WTC11 (cell line): ENCODE measurements around the gene SLC9A9. TPM values are rescaled to one million over a fixed set of nuclear protein-coding genes. Genes with fewer than 3 reads are reported as not detected.

ENCODE experiments used
- ATAC-seq: fragments of 200-7000 bp; cut with Tn5 transposase; 2 replicates; pipeline ENCODE4 v1.10.0; 2021; ENCODE audit warnings: mild to moderate bottlenecking, moderate library complexity
- CTCF ChIA-PET: fragments of 300-600 bp; sonication (Branson Sonifier 250); formaldehyde crosslinking; loops from one replicate; lab custom pipeline; 2021; ENCODE audit warnings: antibody characterized with exemption; lab: Charles Lee
- POLR2A ChIA-PET: fragments of 350-600 bp; sonication (Branson Sonifier 250); formaldehyde crosslinking; loops from one replicate; lab custom pipeline; 2021; ENCODE audit warnings: antibody characterized with exemption; lab: Charles Lee
- DNase-seq: peaks from one replicate; pipeline ENCODE4 v3.0.0; 2021; ENCODE audit warnings: low spot score
- H3K27ac Mint-ChIP-seq: 2 replicates; pipeline ENCODE4 v1.8.0; 2021; ENCODE audit warnings: mixed read lengths
- H3K27me3 Mint-ChIP-seq: 2 replicates; pipeline ENCODE4 v1.8.0; 2021; ENCODE audit warnings: low read depth, mild to moderate bottlenecking, moderate library complexity, mixed read lengths
- H3K36me3 Mint-ChIP-seq: 2 replicates; pipeline ENCODE4 v1.8.0; 2021; ENCODE audit warnings: mixed read lengths
- H3K4me1 Mint-ChIP-seq: 2 replicates; pipeline ENCODE4 v1.8.0; 2022; ENCODE audit warnings: mixed read lengths
- H3K4me3 Mint-ChIP-seq: 2 replicates; pipeline ENCODE4 v1.8.0; 2021; ENCODE audit warnings: mild to moderate bottlenecking, moderate library complexity, mixed read lengths
- H3K9me3 Mint-ChIP-seq: 2 replicates; pipeline ENCODE4 v1.8.0; 2021; ENCODE audit warnings: mixed read lengths
- CREM ChIP-seq: sonication (generic); formaldehyde crosslinking; IDR thresholded peaks from 2 replicates; pipeline ENCODE4 v1.8.1; 2022; ENCODE audit warnings: mild to moderate bottlenecking, missing genetic modification reagents, moderate library complexity
- EMX1 ChIP-seq: fragments of 250-450 bp; sonication (Bioruptor Pico); IDR thresholded peaks from 2 replicates; pipeline ENCODE4 v1.8.0; 2021; ENCODE audit warnings: mild to moderate bottlenecking
- ESRRA ChIP-seq: sonication (generic); formaldehyde crosslinking; IDR thresholded peaks from 2 replicates; pipeline ENCODE4 v1.8.1; 2022; ENCODE audit warnings: mild to moderate bottlenecking, missing genetic modification reagents, borderline replicate concordance
- NR3C1 ChIP-seq: sonication (generic); formaldehyde crosslinking; conservative IDR thresholded peaks from 2 replicates; pipeline ENCODE4 v1.8.1; 2023; ENCODE audit warnings: low read depth, mild to moderate bottlenecking, missing genetic modification reagents
- TP53 ChIP-seq: sonication (generic); formaldehyde crosslinking; IDR thresholded peaks from 2 replicates; pipeline ENCODE4 v1.8.1; 2023; ENCODE audit warnings: mild to moderate bottlenecking, missing genetic modification reagents
- ZNF121 ChIP-seq: sonication (generic); formaldehyde crosslinking; IDR thresholded peaks from 2 replicates; pipeline ENCODE4 v1.8.0; 2023; ENCODE audit warnings: missing genetic modification reagents
- ZNF138 ChIP-seq: sonication (generic); formaldehyde crosslinking; conservative IDR thresholded peaks from 2 replicates; pipeline ENCODE4 v1.8.1; 2022; ENCODE audit warnings: mild to moderate bottlenecking, moderate library complexity, missing genetic modification reagents
- ZNF219 ChIP-seq: sonication (generic); formaldehyde crosslinking; IDR thresholded peaks from 2 replicates; pipeline ENCODE4 v1.8.0; 2023; ENCODE audit warnings: missing genetic modification reagents, mild to moderate bottlenecking, borderline replicate concordance
- ZNF232 ChIP-seq: sonication (generic); formaldehyde crosslinking; IDR thresholded peaks from 2 replicates; pipeline ENCODE4 v1.8.0; 2022; ENCODE audit warnings: mild to moderate bottlenecking, missing genetic modification reagents
- total RNA-seq: library from RNA; stranded (reverse); gene quantifications from 3 replicates; pipeline ENCODE4 v1.2.3, GENCODE V29; 2021
- TF ChIP-seq, protein P1 (sequence below): sonication (generic); formaldehyde crosslinking; IDR thresholded peaks from 2 replicates; pipeline ENCODE4 v1.8.1; 2022; ENCODE audit warnings: mild to moderate bottlenecking, moderate library complexity, missing genetic modification reagents
- TF ChIP-seq, protein P2 (sequence below): fragments of 250-450 bp; sonication (Bioruptor Pico); IDR thresholded peaks from 2 replicates; pipeline ENCODE4 v2.1.2; 2022; ENCODE audit warnings: mild to moderate bottlenecking, moderate library complexity
- TF ChIP-seq, protein P3 (sequence below): sonication (generic); formaldehyde crosslinking; IDR thresholded peaks from 2 replicates; pipeline ENCODE4 v1.8.0; 2023; ENCODE audit warnings: missing genetic modification reagents, mild to moderate bottlenecking, borderline replicate concordance
- TF ChIP-seq, protein P4 (sequence below): fragments of 250-450 bp; sonication (Bioruptor Pico); IDR thresholded peaks from 2 replicates; pipeline ENCODE4 v1.9.0; 2021; ENCODE audit warnings: moderate library complexity, mild to moderate bottlenecking, inconsistent platforms, borderline replicate concordance
- TF ChIP-seq, protein P5 (sequence below): sonication (generic); formaldehyde crosslinking; IDR thresholded peaks from 2 replicates; pipeline ENCODE4 v1.8.0; 2022; ENCODE audit warnings: mild to moderate bottlenecking, missing genetic modification reagents
- TF ChIP-seq, protein P6 (sequence below): sonication (generic); formaldehyde crosslinking; IDR thresholded peaks from 2 replicates; pipeline ENCODE4 v1.8.1; 2023; ENCODE audit warnings: mild to moderate bottlenecking, missing genetic modification reagents
- TF ChIP-seq, protein P7 (sequence below): fragments of 250-450 bp; sonication (Bioruptor Pico); conservative IDR thresholded peaks from 2 replicates; pipeline ENCODE4 v1.9.0; 2021; ENCODE audit warnings: mild to moderate bottlenecking
- TF ChIP-seq, protein P8 (sequence below): fragments of 250-450 bp; sonication (Bioruptor Pico); IDR thresholded peaks from 2 replicates; pipeline ENCODE4 v1.9.0; 2021; ENCODE audit warnings: mild to moderate bottlenecking, borderline replicate concordance

The SLC9A9 gene
- total RNA-seq, 1 experiment from 2014 or later: 1.2 TPM

DNA sequence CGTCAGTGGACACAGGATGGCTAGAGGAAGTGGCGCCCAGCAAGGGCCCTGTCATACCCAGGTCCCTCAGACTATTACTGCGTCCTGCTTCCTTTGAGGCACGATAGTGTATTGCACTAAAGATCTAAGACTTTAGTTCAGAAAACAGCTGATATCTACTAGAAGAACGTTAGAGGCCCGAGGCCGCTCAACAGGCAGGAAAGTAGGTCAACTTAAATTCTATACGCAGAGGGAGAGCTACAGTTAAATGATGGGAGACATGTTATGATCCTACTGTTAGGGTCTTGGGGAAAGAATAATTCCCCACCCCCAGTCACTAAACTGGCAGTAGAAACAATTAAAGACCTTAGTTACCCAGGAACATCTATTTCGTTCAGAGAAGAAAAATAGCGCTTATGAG, 410.9 kb downstream of the SLC9A9 start (continued):
- TF ChIP-seq, protein P1, sequence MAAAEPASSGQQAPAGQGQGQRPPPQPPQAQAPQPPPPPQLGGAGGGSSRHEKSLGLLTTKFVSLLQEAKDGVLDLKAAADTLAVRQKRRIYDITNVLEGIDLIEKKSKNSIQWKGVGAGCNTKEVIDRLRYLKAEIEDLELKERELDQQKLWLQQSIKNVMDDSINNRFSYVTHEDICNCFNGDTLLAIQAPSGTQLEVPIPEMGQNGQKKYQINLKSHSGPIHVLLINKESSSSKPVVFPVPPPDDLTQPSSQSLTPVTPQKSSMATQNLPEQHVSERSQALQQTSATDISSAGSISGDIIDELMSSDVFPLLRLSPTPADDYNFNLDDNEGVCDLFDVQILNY (CRISPR knock-in tag): no peak
- TF ChIP-seq NR3C1 (CRISPR knock-in tag) (no peak), ZNF219 (CRISPR knock-in tag) (no peak), EMX1 (no peak)
- TF ChIP-seq, protein P2, sequence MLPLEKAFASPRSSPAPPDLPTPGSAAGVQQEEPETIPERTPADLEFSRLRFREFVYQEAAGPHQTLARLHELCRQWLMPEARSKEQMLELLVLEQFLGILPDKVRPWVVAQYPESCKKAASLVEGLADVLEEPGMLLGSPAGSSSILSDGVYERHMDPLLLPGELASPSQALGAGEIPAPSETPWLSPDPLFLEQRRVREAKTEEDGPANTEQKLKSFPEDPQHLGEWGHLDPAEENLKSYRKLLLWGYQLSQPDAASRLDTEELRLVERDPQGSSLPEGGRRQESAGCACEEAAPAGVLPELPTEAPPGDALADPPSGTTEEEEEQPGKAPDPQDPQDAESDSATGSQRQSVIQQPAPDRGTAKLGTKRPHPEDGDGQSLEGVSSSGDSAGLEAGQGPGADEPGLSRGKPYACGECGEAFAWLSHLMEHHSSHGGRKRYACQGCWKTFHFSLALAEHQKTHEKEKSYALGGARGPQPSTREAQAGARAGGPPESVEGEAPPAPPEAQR: no peak
- TF ChIP-seq, protein P3, sequence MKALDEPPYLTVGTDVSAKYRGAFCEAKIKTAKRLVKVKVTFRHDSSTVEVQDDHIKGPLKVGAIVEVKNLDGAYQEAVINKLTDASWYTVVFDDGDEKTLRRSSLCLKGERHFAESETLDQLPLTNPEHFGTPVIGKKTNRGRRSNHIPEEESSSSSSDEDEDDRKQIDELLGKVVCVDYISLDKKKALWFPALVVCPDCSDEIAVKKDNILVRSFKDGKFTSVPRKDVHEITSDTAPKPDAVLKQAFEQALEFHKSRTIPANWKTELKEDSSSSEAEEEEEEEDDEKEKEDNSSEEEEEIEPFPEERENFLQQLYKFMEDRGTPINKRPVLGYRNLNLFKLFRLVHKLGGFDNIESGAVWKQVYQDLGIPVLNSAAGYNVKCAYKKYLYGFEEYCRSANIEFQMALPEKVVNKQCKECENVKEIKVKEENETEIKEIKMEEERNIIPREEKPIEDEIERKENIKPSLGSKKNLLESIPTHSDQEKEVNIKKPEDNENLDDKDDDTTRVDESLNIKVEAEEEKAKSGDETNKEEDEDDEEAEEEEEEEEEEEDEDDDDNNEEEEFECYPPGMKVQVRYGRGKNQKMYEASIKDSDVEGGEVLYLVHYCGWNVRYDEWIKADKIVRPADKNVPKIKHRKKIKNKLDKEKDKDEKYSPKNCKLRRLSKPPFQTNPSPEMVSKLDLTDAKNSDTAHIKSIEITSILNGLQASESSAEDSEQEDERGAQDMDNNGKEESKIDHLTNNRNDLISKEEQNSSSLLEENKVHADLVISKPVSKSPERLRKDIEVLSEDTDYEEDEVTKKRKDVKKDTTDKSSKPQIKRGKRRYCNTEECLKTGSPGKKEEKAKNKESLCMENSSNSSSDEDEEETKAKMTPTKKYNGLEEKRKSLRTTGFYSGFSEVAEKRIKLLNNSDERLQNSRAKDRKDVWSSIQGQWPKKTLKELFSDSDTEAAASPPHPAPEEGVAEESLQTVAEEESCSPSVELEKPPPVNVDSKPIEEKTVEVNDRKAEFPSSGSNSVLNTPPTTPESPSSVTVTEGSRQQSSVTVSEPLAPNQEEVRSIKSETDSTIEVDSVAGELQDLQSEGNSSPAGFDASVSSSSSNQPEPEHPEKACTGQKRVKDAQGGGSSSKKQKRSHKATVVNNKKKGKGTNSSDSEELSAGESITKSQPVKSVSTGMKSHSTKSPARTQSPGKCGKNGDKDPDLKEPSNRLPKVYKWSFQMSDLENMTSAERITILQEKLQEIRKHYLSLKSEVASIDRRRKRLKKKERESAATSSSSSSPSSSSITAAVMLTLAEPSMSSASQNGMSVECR (CRISPR knock-in tag): no peak
- TF ChIP-seq, protein P4, sequence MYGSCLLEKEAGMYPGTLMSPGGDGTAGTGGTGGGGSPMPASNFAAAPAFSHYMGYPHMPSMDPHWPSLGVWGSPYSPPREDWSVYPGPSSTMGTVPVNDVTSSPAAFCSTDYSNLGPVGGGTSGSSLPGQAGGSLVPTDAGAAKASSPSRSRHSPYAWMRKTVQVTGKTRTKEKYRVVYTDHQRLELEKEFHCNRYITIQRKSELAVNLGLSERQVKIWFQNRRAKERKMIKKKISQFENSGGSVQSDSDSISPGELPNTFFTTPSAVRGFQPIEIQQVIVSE (CRISPR knock-in tag): no peak
- TF ChIP-seq, protein P5, sequence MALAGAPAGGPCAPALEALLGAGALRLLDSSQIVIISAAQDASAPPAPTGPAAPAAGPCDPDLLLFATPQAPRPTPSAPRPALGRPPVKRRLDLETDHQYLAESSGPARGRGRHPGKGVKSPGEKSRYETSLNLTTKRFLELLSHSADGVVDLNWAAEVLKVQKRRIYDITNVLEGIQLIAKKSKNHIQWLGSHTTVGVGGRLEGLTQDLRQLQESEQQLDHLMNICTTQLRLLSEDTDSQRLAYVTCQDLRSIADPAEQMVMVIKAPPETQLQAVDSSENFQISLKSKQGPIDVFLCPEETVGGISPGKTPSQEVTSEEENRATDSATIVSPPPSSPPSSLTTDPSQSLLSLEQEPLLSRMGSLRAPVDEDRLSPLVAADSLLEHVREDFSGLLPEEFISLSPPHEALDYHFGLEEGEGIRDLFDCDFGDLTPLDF (CRISPR knock-in tag): no peak
- TF ChIP-seq, protein P6, sequence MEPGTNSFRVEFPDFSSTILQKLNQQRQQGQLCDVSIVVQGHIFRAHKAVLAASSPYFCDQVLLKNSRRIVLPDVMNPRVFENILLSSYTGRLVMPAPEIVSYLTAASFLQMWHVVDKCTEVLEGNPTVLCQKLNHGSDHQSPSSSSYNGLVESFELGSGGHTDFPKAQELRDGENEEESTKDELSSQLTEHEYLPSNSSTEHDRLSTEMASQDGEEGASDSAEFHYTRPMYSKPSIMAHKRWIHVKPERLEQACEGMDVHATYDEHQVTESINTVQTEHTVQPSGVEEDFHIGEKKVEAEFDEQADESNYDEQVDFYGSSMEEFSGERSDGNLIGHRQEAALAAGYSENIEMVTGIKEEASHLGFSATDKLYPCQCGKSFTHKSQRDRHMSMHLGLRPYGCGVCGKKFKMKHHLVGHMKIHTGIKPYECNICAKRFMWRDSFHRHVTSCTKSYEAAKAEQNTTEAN (CRISPR knock-in tag): no peak
- TF ChIP-seq, protein P7, sequence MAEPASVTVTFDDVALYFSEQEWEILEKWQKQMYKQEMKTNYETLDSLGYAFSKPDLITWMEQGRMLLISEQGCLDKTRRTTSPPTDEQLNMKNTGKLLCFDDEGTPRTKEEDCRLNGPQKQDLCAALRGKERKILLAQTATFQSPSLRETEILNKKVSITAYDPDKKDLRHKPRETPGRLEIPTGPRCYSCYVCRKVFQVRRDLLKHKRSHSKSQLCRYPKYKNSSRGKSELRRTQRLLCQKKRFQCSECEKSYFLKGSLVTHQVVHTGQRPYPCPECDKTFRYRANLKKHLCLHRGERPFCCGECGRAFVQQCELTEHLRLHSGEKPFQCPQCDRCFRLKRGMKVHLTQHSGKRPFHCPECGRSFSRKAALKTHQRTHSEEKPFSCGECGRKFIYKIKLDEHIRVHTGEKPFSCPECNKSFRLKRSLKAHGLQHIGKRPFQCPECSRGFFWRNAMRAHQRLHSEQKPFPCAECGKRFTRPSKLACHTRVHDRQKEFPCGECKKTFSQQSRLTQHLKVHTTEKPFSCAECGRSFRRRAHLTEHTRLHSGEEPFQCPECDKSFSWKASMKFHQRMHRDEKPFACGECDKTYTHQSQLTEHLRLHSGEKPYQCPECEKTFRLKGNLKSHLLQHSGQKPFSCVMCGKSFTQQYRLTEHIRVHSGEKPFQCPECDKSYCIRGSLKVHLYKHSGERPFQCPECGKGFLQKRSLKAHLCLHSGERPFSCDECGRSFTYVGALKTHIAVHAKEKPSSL: no peak

DNA sequence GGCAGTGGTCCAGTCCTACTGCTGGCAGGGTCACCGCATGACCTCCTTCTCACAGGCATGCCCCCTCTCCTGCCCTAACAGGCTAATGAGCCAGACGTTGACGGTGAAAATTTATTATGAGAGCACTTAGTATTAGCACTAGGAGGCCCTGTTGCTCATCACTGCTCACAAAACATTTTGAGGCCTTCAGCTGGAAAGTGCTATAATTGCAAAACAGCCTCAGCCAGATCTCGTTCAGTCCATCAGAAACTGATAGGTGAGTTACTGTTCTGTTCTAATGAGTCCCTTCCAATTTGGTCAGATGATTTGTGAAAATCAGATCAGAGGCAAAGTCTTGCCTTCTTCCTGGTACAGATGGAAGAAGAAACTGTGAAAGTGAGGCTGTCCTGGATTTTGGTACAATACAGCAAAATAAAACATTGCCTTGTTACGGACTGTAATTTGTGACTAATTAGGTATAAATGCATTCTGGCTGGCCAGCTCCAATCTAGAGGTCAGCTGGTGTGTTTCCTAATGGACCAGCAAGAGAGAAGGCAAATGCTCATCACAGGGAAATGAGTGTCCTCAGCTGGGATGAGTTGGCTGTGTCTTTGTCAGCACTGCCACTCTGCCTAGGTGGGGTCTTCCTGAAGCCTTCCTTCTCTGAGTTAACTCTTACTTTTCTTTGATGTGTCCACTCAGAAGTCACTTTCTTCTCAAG, 411.9 kb downstream of the SLC9A9 start:
- H3K4me1 Mint-ChIP-seq: peaks cover 15% of the 10 kb centered on the region
- H3K9me3 Mint-ChIP-seq: no peaks in the 10 kb centered on the region
- ChIA-PET CTCF (no interaction called here), POLR2A (no interaction called here)
- ATAC-seq (no peak), DNase-seq (no peak)
- H3K27me3 Mint-ChIP-seq: no peaks in the 10 kb centered on the region
- no peak overlapping the region for H3K4me3 Mint-ChIP-seq
- H3K36me3 Mint-ChIP-seq: no peaks in the 10 kb centered on the region
- H3K27ac Mint-ChIP-seq: no peak overlapping the region
- no peak for TF ChIP-seq ZNF138 (CRISPR knock-in tag)
- no peak for TF ChIP-seq TP53 (CRISPR knock-in tag)
- TF ChIP-seq, protein P8, sequence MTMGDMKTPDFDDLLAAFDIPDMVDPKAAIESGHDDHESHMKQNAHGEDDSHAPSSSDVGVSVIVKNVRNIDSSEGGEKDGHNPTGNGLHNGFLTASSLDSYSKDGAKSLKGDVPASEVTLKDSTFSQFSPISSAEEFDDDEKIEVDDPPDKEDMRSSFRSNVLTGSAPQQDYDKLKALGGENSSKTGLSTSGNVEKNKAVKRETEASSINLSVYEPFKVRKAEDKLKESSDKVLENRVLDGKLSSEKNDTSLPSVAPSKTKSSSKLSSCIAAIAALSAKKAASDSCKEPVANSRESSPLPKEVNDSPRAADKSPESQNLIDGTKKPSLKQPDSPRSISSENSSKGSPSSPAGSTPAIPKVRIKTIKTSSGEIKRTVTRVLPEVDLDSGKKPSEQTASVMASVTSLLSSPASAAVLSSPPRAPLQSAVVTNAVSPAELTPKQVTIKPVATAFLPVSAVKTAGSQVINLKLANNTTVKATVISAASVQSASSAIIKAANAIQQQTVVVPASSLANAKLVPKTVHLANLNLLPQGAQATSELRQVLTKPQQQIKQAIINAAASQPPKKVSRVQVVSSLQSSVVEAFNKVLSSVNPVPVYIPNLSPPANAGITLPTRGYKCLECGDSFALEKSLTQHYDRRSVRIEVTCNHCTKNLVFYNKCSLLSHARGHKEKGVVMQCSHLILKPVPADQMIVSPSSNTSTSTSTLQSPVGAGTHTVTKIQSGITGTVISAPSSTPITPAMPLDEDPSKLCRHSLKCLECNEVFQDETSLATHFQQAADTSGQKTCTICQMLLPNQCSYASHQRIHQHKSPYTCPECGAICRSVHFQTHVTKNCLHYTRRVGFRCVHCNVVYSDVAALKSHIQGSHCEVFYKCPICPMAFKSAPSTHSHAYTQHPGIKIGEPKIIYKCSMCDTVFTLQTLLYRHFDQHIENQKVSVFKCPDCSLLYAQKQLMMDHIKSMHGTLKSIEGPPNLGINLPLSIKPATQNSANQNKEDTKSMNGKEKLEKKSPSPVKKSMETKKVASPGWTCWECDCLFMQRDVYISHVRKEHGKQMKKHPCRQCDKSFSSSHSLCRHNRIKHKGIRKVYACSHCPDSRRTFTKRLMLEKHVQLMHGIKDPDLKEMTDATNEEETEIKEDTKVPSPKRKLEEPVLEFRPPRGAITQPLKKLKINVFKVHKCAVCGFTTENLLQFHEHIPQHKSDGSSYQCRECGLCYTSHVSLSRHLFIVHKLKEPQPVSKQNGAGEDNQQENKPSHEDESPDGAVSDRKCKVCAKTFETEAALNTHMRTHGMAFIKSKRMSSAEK (CRISPR knock-in tag): no peak
- TF ChIP-seq ZNF232 (CRISPR knock-in tag): no peak
- no peak for TF ChIP-seq ESRRA
- TF ChIP-seq CREM (CRISPR knock-in tag): no peak
- no peak for TF ChIP-seq ZNF121 (CRISPR knock-in tag)
